ENCODE data around the gene CUEDC2.

Gene CUEDC2

GRCh38 chr10:102444851-102445250 lies 12.5 kb upstream of the CUEDC2 start:
- no peak for TF ChIP-seq CTCF (IDR thresholded peaks at IDR 0.05; ENCODE audit: control insufficient read depth, extremely low read depth, insufficient read depth)
- no peak overlapping the region for H3K4me3 ChIP-seq (ENCODE audit: low read depth, low read length)
- no peak for DNase-seq (ENCODE audit: low read depth)

- TF ChIP-seq CTCF (IDR thresholded peaks at IDR 0.05; ENCODE audit: control insufficient read depth, extremely low read depth, insufficient read depth): no peak
- no peak for DNase-seq (ENCODE audit: low read depth)
- H3K4me3 ChIP-seq (ENCODE audit: low read depth, low read length): no peak overlapping the region
These were observed 6.0 kb upstream of the CUEDC2 start for GRCh38 chr10:102438374-102438773.

- H3K4me3 ChIP-seq (ENCODE audit: low read depth, low read length): no peak overlapping the region
These were observed 5.1 kb upstream of the CUEDC2 start for GRCh38 chr10:102437515-102437914.

GRCh38 chr10:102436312-102436711 lies 3.9 kb upstream of the CUEDC2 start:
- no peak for TF ChIP-seq CTCF (IDR thresholded peaks at IDR 0.05; ENCODE audit: control insufficient read depth, extremely low read depth, insufficient read depth)
- DNase-seq (ENCODE audit: low read depth): no peak
- no peak overlapping the region for H3K4me3 ChIP-seq (ENCODE audit: low read depth, low read length)

More at GRCh38 chr10:102437515-102437914, 5.1 kb upstream of the CUEDC2 start:
- no peak for TF ChIP-seq CTCF (IDR thresholded peaks at IDR 0.05; ENCODE audit: control insufficient read depth, extremely low read depth, insufficient read depth)
- no peak for DNase-seq (ENCODE audit: low read depth)

- no peak for TF ChIP-seq CTCF (IDR thresholded peaks at IDR 0.05; ENCODE audit: control insufficient read depth, extremely low read depth, insufficient read depth)
- no peak for DNase-seq (ENCODE audit: low read depth)
- H3K4me3 ChIP-seq (ENCODE audit: low read depth, low read length): no peak overlapping the region
These were observed 3.3 kb upstream of the CUEDC2 start for GRCh38 chr10:102435529-102436233.

GRCh38 chr10:102435133-102435497 lies 2.7 kb upstream of the CUEDC2 start:
- no peak for DNase-seq (ENCODE audit: low read depth)
- no peak for TF ChIP-seq CTCF (IDR thresholded peaks at IDR 0.05; ENCODE audit: control insufficient read depth, extremely low read depth, insufficient read depth)
- H3K4me3 ChIP-seq (ENCODE audit: low read depth, low read length): no peak overlapping the region

Data from LNCaP clone FGC (cell line).